Measurements from ENCODE around the gene AKAP8.
"Not testable (repeated sequence)": the region's sequence is repeated elsewhere in the genome, so short reads cannot be mapped to it uniquely, and the experiment has no call there.

- not testable (repeated sequence) for TF ChIP-seq CTCF (conservative IDR thresholded peaks at IDR 0.05); ZFX (IDR thresholded peaks at IDR 0.05)
These were observed 31.8 kb upstream of the AKAP8 start for GRCh38 chr19:15411351-15411750.

All from C4-2B (cell line).